OCI-LY7 (cell line): ENCODE data around the gene HS1BP3. TPM values are rescaled to one million over a fixed set of nuclear protein-coding genes. Genes with fewer than 3 reads are reported as not detected.

ENCODE experiments used
- BruUV-seq: library from RNA; stranded (reverse); fragments of 400-500 nt; replicated peaks from 2 replicates; lab custom pipeline; 2021; lab: Mats Ljungman, UMichigan
- CTCF ChIA-PET: fragments of 300-600 bp; sonication (Branson Sonifier 250); formaldehyde crosslinking; loops from one replicate; lab custom pipeline; 2022; ENCODE audit warnings: antibody characterized with exemption; ENCODE audit not compliant: unreplicated experiment; lab: Charles Lee
- POLR2A ChIA-PET: fragments of 300-600 bp; sonication (Branson Sonifier 250); formaldehyde crosslinking; loops from one replicate; lab custom pipeline; 2022; ENCODE audit warnings: antibody characterized with exemption; lab: Charles Lee
- DNase-seq: peaks from one replicate; pipeline ENCODE4 v3.0.0-alpha.2; 2015; ENCODE audit warnings: low spot score
- H2AFZ ChIP-seq: fragments of 200-600 bp; sonication (generic), shearing (Covaris generic); 2 replicates; pipeline ENCODE4 v1.6.1; 2014; ENCODE audit warnings: mild to moderate bottlenecking, antibody characterized with exemption, low read length, moderate library complexity
- H3K27ac ChIP-seq: fragments of 200-600 bp; sonication (generic); 2 replicates; pipeline ENCODE4 v1.5.1; 2014; ENCODE audit warnings: mixed run types, low read depth, mild to moderate bottlenecking, moderate library complexity, low read length, inconsistent platforms; ENCODE audit not compliant: poor library complexity, severe bottlenecking
- H3K36me3 ChIP-seq: fragments of 200-600 bp; sonication (generic); 2 replicates; pipeline ENCODE4 v1.6.1; 2014; ENCODE audit warnings: mild to moderate bottlenecking, antibody characterized with exemption, low read length, moderate library complexity, mixed read lengths; ENCODE audit not compliant: insufficient read depth
- H3K4me1 ChIP-seq: fragments of 200-600 bp; sonication (generic); 2 replicates; pipeline ENCODE4 v1.5.1; 2014; ENCODE audit warnings: mild to moderate bottlenecking, low read length; ENCODE audit not compliant: insufficient read depth, poor library complexity, severe bottlenecking
- H3K4me2 ChIP-seq: fragments of 200-600 bp; sonication (generic); 2 replicates; pipeline ENCODE4 v1.6.1; 2014; ENCODE audit warnings: mild to moderate bottlenecking, low read length
- H3K4me3 ChIP-seq: fragments of 200-600 bp; sonication (generic); 2 replicates; pipeline ENCODE4 v1.5.1; 2014; ENCODE audit warnings: mild to moderate bottlenecking, low read depth, low read length; ENCODE audit not compliant: poor library complexity, severe bottlenecking
- H3K79me2 ChIP-seq: fragments of 200-600 bp; sonication (generic); 2 replicates; pipeline ENCODE4 v1.6.1; 2016; ENCODE audit warnings: low read depth, mild to moderate bottlenecking, low read length, moderate library complexity, mixed read lengths; ENCODE audit not compliant: insufficient read depth
- H3K9me2 ChIP-seq: fragments of 200-600 bp; sonication (generic); 2 replicates; pipeline ENCODE4 v1.6.1; 2016; ENCODE audit warnings: mild to moderate bottlenecking, low read length, mixed read lengths; ENCODE audit not compliant: insufficient read depth
- H3K9me3 ChIP-seq: fragments of 200-600 bp; sonication (generic); 2 replicates; pipeline ENCODE4 v1.6.1; 2014; ENCODE audit warnings: mild to moderate bottlenecking, mixed run types, low read length, mixed read lengths
- H4K20me1 ChIP-seq: fragments of 200-600 bp; sonication (generic); 2 replicates; pipeline ENCODE4 v1.6.1; 2014; ENCODE audit warnings: mild to moderate bottlenecking, antibody characterized with exemption, low read length, moderate library complexity, mixed read lengths; ENCODE audit not compliant: insufficient read depth
- CTCF ChIP-seq: fragments of 200-600 bp; sonication (generic); conservative IDR thresholded peaks from 2 replicates; pipeline ENCODE4 v1.5.1; 2014; ENCODE audit warnings: mild to moderate bottlenecking, antibody characterized with exemption, low read length, moderate library complexity, mixed read lengths
- EZH2phosphoT487 ChIP-seq: fragments of 200-600 bp; sonication (generic); IDR thresholded peaks from 2 replicates; pipeline ENCODE4 v1.6.1; 2018; ENCODE audit warnings: low read depth, borderline replicate concordance, mild to moderate bottlenecking, mixed run types, antibody characterized with exemption, low read length, moderate library complexity, mixed read lengths
- intact Hi-C: fragments of 100-400 bp; cut with micrococcal nuclease; formaldehyde crosslinking; loops from one replicate; pipeline ENCODE4 v1.10.0; 2022; ENCODE audit not compliant: unreplicated experiment
- total RNA-seq, 2 experiments: library from RNA; depleted of rRNA in 1 of 2; stranded (reverse); fragments of >200 nt in 1 of 2; shearing (Covaris generic) in 1 of 2; gene quantifications; 2 replicates each; pipeline ENCODE4 v1.2.3, GENCODE V29; 2014 to 2022

HS1BP3 gene
- total RNA-seq, 2 experiments from 2014 or later: 10.6 to 15.2 TPM

GRCh38 chr2:20625491-20626391 lies 25.2 kb downstream of the HS1BP3 start:
- Histone ChIP-seq H3K9me3 (no peaks in the 10 kb centered on the region), H3K79me2 (no peaks in the 10 kb centered on the region), H3K27ac (no peak overlapping the region), H3K4me2 (no peak overlapping the region), H4K20me1 (no peaks in the 10 kb centered on the region), H3K9me2 (no peaks in the 10 kb centered on the region), H3K4me3 (no peak overlapping the region), H3K36me3 (no peaks in the 10 kb centered on the region), H2AFZ (no peak overlapping the region), H3K4me1 (no peaks in the 10 kb centered on the region)
- no TSS peak for BruUV-seq
- ChIA-PET POLR2A (interaction anchor here (1.0 kb wide), 1 partner anchor 27 kb away, joined by 3 read pairs; no protein-coding TSS in a partner anchor), CTCF (no interaction called here)
- intact Hi-C loops: no loop called here
- TF ChIP-seq CTCF (no peak), EZH2phosphoT487 (no peak)
- no peak for DNase-seq

- H3K36me3 ChIP-seq: no peaks in the 10 kb centered on the region
These were observed 25.9 kb downstream of the HS1BP3 start for GRCh38 chr2:20624884-20625485.

More at GRCh38 chr2:20624884-20625485, 25.9 kb downstream of the HS1BP3 start:
- H3K4me2 ChIP-seq: no peak overlapping the region
- intact Hi-C loops: no loop called here
- no peaks in the 10 kb centered on the region for H3K9me3 ChIP-seq
- POLR2A ChIA-PET: interaction anchor here (1.0 kb wide), 1 partner anchor 26 kb away, joined by 3 read pairs; no protein-coding TSS in a partner anchor
- no peak overlapping the region for H3K27ac ChIP-seq
- BruUV-seq: no TSS peak
- no peaks in the 10 kb centered on the region for H3K79me2 ChIP-seq
- no peak for DNase-seq
- no peak overlapping the region for H3K4me3 ChIP-seq
- CTCF ChIA-PET: no interaction called here
- no peaks in the 10 kb centered on the region for H3K9me2 ChIP-seq
- no peak overlapping the region for H2AFZ ChIP-seq
- H3K4me1 ChIP-seq: no peaks in the 10 kb centered on the region
- H4K20me1 ChIP-seq: no peaks in the 10 kb centered on the region
- TF ChIP-seq EZH2phosphoT487 (no peak), CTCF (no peak)
